Breast epithelium (tissue), 3 donors: ENCODE results near the gene TRMT44.

Experiments
- POLR2A ChIP-seq: fragments of 450-650 bp; IDR thresholded peaks from one replicate; pipeline ENCODE4 v1.6.1; 2016; ENCODE audit warnings: antibody characterized with exemption, mild to moderate bottlenecking, moderate library complexity
- POLR2AphosphoS5 ChIP-seq, 3 donors: sonication (generic); formaldehyde crosslinking; IDR thresholded peaks; one replicate each; pipeline ENCODE4 v1.6.1; 2017; ENCODE audit warnings: antibody characterized with exemption in 3 of 3
- TF ChIP-seq, protein P1 (sequence below), 3 donors: fragments of 450-650 bp; IDR thresholded peaks; one replicate each; pipeline ENCODE4 v1.5.1; 2016 to 2017; ENCODE audit warnings: antibody characterized with exemption in 3 of 3, mild to moderate bottlenecking in 3 of 3, moderate library complexity in 3 of 3

DNA sequence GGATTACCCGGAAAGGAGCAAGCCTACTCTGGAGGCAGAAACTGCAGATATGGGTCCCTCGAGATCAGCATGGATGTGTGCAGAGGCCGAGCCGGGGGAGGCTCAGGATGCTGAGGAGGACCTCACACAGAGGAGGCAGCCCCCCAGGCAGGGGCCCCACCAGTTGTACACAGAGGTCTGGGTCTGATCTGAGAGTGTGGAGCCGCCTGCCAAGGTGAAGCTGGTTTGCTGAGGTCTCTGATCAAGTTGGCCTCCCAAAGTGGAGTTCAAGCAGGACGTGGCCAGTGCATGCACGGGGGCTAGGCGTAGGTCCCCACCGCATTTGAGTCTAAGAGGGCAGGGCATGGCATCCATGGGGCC, 35.1 kb upstream of the TRMT44 start:
- TF ChIP-seq POLR2A (no peak), POLR2AphosphoS5 (IDR thresholded peaks at IDR 0.05) (no peak)
- TF ChIP-seq, protein P1, sequence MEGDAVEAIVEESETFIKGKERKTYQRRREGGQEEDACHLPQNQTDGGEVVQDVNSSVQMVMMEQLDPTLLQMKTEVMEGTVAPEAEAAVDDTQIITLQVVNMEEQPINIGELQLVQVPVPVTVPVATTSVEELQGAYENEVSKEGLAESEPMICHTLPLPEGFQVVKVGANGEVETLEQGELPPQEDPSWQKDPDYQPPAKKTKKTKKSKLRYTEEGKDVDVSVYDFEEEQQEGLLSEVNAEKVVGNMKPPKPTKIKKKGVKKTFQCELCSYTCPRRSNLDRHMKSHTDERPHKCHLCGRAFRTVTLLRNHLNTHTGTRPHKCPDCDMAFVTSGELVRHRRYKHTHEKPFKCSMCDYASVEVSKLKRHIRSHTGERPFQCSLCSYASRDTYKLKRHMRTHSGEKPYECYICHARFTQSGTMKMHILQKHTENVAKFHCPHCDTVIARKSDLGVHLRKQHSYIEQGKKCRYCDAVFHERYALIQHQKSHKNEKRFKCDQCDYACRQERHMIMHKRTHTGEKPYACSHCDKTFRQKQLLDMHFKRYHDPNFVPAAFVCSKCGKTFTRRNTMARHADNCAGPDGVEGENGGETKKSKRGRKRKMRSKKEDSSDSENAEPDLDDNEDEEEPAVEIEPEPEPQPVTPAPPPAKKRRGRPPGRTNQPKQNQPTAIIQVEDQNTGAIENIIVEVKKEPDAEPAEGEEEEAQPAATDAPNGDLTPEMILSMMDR (IDR thresholded peaks at IDR 0.05) = no peak
